ENCODE results near the gene RECQL.

- TF ChIP-seq CTCF (IDR thresholded peaks at IDR 0.05) = no peak
- no peak for TF ChIP-seq POLR2AphosphoS5 (IDR thresholded peaks at IDR 0.05)
- no peak for TF ChIP-seq POLR2A (IDR thresholded peaks at IDR 0.05)
- TF ChIP-seq EP300 (IDR thresholded peaks at IDR 0.05) = no peak
Observed at GRCh38 chr12:21453312-21453852, 48.1 kb downstream of the RECQL start.
